ENCODE data around the gene ARF1. TPM values are rescaled to one million over a fixed set of nuclear protein-coding genes. Genes with fewer than 3 reads are reported as not detected.
A peak's percentile ranks its signal among the peaks of the same experiment; 100 is the strongest.

The ARF1 gene
- total RNA-seq, 2 experiments from 2014 or later: 318 to 322 TPM

DNA sequence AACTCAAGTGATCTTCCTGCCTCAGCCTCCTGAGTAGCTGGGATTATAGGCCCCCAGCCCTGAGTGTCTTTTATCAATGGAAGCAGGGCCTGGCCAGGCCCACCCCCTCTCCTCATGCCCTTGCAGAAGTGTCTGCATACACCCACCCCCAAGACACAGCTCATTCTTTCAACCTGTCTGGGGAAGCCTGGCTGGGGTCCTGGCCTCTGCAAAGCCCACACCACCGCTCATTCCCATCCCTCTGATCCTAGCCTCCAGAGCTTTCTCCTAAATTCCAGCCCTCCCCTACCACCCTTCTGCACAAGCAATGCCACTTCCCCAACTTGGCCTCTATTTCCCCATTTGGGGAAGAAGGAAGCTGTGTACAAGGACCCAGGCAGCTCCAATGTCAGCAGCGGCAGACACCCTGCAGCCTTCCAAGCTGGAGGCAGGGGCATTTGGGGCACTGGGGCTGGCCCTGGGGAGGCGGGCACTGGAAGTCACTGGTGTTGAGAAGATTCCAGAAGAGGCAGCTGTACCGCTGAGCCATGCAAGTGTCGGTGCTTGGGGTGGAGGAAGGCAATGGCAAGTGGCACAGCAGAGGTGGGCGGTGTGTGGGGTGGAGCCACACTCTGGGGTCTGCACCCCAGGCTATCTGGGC is 33.7 kb upstream of the ARF1 start:
- POLR2A ChIA-PET: no interaction called here
- CTCF ChIA-PET: no interaction called here
- Histone ChIP-seq H3K4me1 (ENCODE audit: insufficient read depth, low read length) (no peaks in the 10 kb centered on the region), H3K27ac (ENCODE audit: low read depth in 1 of 2, low read length in 2 of 2) (no peak overlapping the region), H3K4me3 (ENCODE audit: low read length) (no peak overlapping the region), H3K9me3 (ENCODE audit: control insufficient read depth in 1 of 2, insufficient read depth in 1 of 2, low read length in 2 of 2) (peaks cover 2 to 9% of the 10 kb centered on the region in 2 experiments), H3K36me3 (ENCODE audit: insufficient read depth, low read length) (no peaks in the 10 kb centered on the region), H3K27me3 (ENCODE audit: control insufficient read depth in 1 of 2, insufficient read depth in 2 of 2, low read length in 2 of 2) (peaks cover 5 to 8% of the 10 kb centered on the region in 2 experiments)
- H3K9me3 Mint-ChIP-seq: peaks cover 3% of the 10 kb centered on the region
- TF ChIP-seq, protein P1, sequence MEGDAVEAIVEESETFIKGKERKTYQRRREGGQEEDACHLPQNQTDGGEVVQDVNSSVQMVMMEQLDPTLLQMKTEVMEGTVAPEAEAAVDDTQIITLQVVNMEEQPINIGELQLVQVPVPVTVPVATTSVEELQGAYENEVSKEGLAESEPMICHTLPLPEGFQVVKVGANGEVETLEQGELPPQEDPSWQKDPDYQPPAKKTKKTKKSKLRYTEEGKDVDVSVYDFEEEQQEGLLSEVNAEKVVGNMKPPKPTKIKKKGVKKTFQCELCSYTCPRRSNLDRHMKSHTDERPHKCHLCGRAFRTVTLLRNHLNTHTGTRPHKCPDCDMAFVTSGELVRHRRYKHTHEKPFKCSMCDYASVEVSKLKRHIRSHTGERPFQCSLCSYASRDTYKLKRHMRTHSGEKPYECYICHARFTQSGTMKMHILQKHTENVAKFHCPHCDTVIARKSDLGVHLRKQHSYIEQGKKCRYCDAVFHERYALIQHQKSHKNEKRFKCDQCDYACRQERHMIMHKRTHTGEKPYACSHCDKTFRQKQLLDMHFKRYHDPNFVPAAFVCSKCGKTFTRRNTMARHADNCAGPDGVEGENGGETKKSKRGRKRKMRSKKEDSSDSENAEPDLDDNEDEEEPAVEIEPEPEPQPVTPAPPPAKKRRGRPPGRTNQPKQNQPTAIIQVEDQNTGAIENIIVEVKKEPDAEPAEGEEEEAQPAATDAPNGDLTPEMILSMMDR (IDR thresholded peaks at IDR 0.05): no peak
- no peak for DNase-seq
- no peaks in the 10 kb centered on the region for H3K4me1 Mint-ChIP-seq (ENCODE audit: low read depth)
- no peak for ATAC-seq (ENCODE audit: poor library complexity)
- peaks cover 28% of the 10 kb centered on the region for H3K27me3 Mint-ChIP-seq
- H3K27ac Mint-ChIP-seq: no peak overlapping the region
- no peaks in the 10 kb centered on the region for H3K36me3 Mint-ChIP-seq (ENCODE audit: low read depth)
- intact Hi-C loops (cut with DNase I, micrococcal nuclease): no loop called here
- no peak overlapping the region for H3K4me3 Mint-ChIP-seq

DNA sequence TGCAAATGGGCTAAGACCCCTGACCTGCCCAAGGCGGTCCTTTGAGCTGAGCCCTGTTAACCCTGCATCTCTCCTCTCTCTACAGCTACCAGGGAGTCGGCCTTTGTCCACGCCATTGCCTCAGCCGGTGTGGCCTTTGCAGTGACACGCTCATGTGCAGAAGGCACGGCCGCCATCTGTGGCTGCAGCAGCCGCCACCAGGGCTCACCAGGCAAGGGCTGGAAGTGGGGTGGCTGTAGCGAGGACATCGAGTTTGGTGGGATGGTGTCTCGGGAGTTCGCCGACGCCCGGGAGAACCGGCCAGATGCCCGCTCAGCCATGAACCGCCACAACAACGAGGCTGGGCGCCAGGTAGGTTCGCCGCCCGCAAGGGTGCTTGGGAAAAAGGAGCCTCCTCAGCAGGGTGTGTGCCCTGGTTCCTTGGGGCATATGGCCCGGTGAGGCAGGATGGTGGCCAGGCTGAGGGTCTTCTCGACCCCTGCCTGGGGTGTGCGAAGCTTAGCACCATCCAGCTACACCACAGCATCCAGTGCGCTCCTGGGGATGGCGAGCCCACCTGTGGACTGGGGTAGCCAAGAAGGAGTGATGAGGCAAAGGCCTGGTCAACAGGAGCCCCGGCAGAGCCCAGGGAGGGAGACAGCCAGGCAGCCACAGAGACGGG is 31.8 kb upstream of the ARF1 start:
- TF ChIP-seq, protein P1 (IDR thresholded peaks at IDR 0.05): no peak
- Histone ChIP-seq H3K27ac (ENCODE audit: low read depth in 1 of 2, low read length in 2 of 2) (no peak overlapping the region), H3K36me3 (ENCODE audit: insufficient read depth, low read length) (no peaks in the 10 kb centered on the region), H3K4me3 (ENCODE audit: low read length) (no peak overlapping the region), H3K4me1 (ENCODE audit: insufficient read depth, low read length) (no peaks in the 10 kb centered on the region), H3K27me3 (ENCODE audit: control insufficient read depth in 1 of 2, insufficient read depth in 2 of 2, low read length in 2 of 2) (peaks cover 6 to 9% of the 10 kb centered on the region in 2 experiments), H3K9me3 (ENCODE audit: control insufficient read depth in 1 of 2, insufficient read depth in 1 of 2, low read length in 2 of 2) (peaks cover 4 to 18% of the 10 kb centered on the region in 2 experiments)
- Mint-ChIP-seq H3K36me3 (ENCODE audit: low read depth) (no peaks in the 10 kb centered on the region), H3K4me3 (no peak overlapping the region), H3K27me3 (peaks cover 32% of the 10 kb centered on the region), H3K27ac (no peak overlapping the region), H3K4me1 (ENCODE audit: low read depth) (no peaks in the 10 kb centered on the region), H3K9me3 (peaks cover 3% of the 10 kb centered on the region)
- peak in 2 of 14 experiments; percentile 8 to 17 for DNase-seq
- no peak for ATAC-seq (ENCODE audit: poor library complexity)
- ChIA-PET CTCF (no interaction called here), POLR2A (no interaction called here)
- intact Hi-C loops (cut with DNase I, micrococcal nuclease): no loop called here

DNA sequence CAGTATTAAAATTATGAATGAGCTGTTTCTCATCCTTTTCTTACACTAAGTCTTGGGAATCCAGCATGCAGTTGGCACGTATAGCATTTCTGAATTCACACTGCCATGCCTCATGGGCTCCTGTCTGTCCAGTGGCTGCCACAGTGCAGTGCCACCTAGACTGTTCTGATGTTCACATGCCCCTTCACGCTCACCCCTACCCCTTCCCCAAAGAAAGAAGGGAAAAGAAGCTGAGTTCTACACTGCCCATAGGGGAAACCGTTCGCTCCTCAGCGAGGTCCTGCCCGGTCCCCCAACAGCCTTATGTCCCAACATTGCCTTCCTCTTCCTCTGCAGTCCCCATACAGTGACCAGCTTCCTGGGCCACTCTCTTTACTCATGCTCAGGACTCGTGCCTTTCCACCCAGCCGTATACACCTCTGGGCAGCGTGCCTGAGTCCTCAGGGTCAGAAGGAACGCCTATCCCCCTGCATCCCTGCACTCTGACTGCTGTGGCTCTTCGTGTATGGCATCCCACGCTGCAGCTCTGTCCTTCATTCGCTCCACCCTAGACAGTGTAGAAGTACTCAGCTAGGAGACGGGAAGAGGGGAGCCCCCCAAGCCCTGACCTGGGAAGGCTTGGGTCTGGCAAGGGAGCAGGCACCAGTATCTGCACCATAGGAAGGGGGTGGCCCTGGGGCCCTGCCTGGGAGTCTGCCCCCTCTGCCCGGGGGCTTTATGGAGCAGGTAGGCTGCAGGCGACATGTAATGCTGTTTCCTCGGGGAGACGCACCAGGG is 24.1 kb upstream of the ARF1 start:
- ChIA-PET POLR2A (interaction anchor here (1.9 to 2.2 kb wide), 2 partner anchors 24 kb away, joined by 8 to 11 read pairs; partner anchors contain the start of gene ARF1), CTCF (no interaction called here)
- no peaks in the 10 kb centered on the region for H3K36me3 ChIP-seq (ENCODE audit: insufficient read depth, low read length)
- Mint-ChIP-seq H3K27ac (peak overlapping the region; percentile 4), H3K36me3 (ENCODE audit: low read depth) (no peaks in the 10 kb centered on the region), H3K4me3 (no peak overlapping the region), H3K4me1 (ENCODE audit: low read depth) (peaks cover 6% of the 10 kb centered on the region), H3K27me3 (peaks cover 54% of the 10 kb centered on the region), H3K9me3 (peaks cover 2% of the 10 kb centered on the region)
- intact Hi-C loops (cut with DNase I, micrococcal nuclease): loop anchor here in 1 of 2 experiments (2.0 kb wide), 1 partner anchor 44 kb away; the partner anchor contains the start of gene C1orf35
- peaks cover 4 to 50% of the 10 kb centered on the region in 2 experiments for H3K9me3 ChIP-seq (ENCODE audit: control insufficient read depth in 1 of 2, insufficient read depth in 1 of 2, low read length in 2 of 2)
- no peak overlapping the region for H3K27ac ChIP-seq (ENCODE audit: low read depth in 1 of 2, low read length in 2 of 2)
- H3K4me1 ChIP-seq (ENCODE audit: insufficient read depth, low read length): peaks cover 27% of the 10 kb centered on the region
- no peak overlapping the region for H3K4me3 ChIP-seq (ENCODE audit: low read length)
- H3K27me3 ChIP-seq (ENCODE audit: control insufficient read depth in 1 of 2, insufficient read depth in 2 of 2, low read length in 2 of 2): peaks cover 41 to 50% of the 10 kb centered on the region in 2 experiments
- TF ChIP-seq, protein P1 (IDR thresholded peaks at IDR 0.05): no peak
- DNase-seq: peak in 1 of 14 experiments; percentile 31
- no peak for ATAC-seq (ENCODE audit: poor library complexity)

Measured in CD4-positive, alpha-beta T cell (primary cell).